HG03064 (cell line): Measurements from ENCODE around the gene HDAC10.
"Not testable (repeated sequence)": the region's sequence is repeated elsewhere in the genome, so short reads cannot be mapped to it uniquely, and the experiment has no call there.

Experiments used
- ATAC-seq: cut with Tn5 transposase; IDR thresholded peaks from one replicate; pipeline ENCODE4 v1.9.1; 2021; ENCODE audit warnings: low read depth; ENCODE audit not compliant: unreplicated experiment

Gene HDAC10

DNA sequence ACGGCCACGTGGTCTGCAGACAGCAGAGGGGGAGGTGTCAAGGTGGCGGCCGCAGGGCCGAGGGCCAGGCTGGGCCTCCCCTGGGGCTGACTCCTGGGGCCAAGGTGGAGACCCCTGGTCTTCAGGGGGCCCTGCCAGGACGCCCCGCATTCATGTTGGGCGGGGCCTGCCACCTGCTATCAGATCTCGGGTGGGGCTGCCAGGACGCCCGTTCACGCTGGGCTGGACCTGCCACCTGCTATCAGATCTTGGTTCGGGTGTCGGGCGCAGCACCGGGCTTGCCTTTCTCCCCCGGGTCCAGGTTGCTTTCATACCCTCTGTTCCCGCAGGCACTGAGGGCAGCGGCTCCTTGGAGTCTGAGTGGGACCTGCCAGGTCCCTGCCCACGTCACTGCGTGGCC is 35.2 kb upstream of the HDAC10 start:
- no peak for ATAC-seq

DNA sequence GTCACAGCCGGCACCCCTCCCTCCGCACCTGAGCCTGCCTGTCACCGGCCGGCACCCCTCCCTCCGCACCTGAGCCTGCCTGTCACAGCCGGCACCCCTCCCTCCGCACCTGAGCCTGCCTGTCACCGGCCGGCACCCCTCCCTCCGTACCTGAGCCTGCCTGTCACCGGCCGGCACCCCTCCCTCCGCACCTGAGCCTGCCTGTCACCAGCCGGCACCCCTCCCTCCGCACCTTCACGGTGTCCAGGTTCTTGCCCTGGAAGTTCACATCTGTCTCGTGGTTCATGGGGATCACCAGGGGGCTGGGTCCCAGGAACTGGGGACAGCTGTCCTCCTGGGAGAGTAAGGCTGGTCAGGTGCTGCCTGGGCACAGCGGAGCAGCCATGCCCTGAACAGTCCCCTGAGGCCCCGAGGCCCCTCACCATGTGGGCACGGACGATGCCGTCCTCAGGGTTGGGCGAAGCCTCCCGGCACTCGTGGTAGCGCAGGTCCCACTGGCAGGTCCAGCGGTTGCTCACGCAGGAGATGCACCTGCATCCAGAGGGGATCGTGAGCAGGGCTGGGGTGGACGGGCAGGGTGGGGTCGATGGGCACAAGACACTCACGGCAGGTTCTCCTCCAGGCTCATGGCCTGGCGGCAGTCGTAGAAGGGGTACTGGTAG is 34.6 kb upstream of the HDAC10 start:
- no peak for ATAC-seq

GRCh38 chr22:50284479-50284878 is 33.4 kb upstream of the HDAC10 start:
- no peak for ATAC-seq

GRCh38 chr22:50283821-50284220 is 32.8 kb upstream of the HDAC10 start:
- ATAC-seq: no peak

- no peak for ATAC-seq
These were observed 31.5 kb upstream of the HDAC10 start for GRCh38 chr22:50282361-50283155.

DNA sequence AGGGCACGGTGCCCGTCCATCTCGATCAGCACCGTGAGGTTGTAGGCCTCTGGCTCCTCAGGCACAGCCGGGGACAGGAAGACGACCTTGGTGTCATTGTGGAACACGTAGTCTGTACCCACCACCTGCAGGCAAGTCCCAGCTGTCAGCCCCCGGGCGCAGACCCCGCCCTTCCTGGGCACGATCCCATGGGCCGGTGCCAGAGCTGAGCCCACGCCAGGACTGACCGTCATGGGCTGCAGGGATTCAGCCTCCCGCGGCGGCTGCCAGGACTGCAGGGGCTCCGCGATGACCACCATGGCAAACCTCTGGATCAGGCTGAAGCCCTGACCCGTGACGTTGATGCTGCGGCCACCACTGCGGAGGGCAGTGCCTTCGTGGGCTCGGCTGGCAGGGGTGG is 30.9 kb upstream of the HDAC10 start:
- ATAC-seq: no peak

DNA sequence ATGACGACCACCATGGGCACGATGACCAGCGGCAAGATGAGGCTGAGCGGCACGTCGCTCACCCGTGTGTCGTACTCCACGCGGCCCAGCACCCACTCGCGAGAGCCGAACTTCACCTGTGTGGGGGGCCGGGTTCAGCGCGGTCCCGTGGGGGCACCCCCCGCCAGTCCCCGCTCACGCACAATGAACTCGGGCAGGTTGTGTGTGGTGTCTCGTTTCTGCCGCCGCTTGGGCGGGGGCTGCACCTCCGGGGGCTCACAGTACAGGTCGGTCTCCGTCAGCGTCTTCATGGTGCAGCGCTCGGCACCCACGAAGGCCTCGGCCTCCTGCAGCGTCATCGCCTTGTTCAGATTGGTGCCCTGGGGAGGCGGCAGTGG is 30.3 kb upstream of the HDAC10 start:
- no peak for ATAC-seq

- no peak for ATAC-seq
These were observed 29.8 kb upstream of the HDAC10 start for GRCh38 chr22:50280708-50281383.

GRCh38 chr22:50280022-50280707 is 29.1 kb upstream of the HDAC10 start:
- no peak for ATAC-seq

GRCh38 chr22:50278956-50279619 is 28.0 kb upstream of the HDAC10 start:
- ATAC-seq: no peak

DNA sequence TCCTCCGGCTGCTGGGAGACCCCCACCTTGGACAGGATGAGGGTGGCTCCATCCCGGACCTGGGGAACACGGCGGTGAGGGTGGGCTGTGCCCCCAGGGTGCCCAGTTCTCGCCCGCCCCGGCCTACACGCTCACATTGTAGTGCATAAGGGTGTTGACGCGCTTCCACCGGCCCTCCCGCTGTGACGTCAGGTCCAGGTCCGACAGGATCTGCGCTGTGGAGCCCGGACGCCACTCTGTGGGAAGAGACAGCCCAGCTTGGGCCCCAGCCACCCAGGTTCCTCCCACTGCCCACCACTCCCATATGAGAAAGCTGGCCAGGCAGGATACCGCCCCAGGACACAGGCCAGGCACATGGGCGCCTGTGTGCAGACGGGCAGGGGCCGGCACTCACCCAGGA is 27.4 kb upstream of the HDAC10 start:
- no peak for ATAC-seq

DNA sequence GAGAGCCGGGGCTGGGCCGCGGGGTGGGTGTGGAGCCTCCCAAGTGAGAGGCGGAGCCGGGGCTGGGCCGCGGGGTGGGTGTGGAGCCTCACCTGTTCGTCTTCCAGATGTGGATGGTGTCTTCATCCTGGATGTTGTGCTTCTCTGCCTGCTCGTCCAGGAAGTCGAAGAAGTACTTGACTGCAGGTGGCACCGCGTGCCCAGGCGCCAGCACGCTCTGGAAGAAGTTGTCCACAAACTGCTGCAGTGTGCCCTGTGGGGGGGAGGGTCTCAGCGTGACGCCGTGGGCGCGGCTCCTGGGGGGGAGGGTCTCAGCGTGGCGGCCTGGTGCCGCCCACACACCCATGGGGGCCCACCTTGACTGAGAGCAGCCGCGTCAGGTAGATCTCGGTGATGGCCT is 26.7 kb upstream of the HDAC10 start:
- no peak for ATAC-seq

DNA sequence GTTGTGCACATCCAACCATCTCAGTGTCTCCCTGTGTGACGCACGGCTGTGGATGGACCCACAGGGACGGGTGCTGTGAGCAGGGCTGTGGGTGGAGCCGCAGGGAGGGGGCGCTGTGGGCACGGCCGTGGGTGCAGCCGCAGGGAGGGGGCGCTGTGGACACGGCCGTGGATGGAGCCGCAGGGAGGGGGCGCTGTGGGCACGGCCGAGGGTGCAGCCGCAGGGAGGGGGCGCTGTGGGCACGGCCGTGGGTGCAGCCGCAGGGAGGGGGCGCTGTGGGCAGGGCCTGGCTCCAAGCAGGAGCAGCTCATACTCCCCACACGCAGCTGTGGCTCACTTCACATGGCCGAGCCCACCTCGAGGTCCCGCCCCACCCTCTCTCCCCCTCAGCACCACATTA is 25.1 kb upstream of the HDAC10 start:
- ATAC-seq: no peak

GRCh38 chr22:50275181-50276055 is 24.4 kb upstream of the HDAC10 start:
- ATAC-seq: no peak

- no peak for ATAC-seq
These were observed 23.7 kb upstream of the HDAC10 start for GRCh38 chr22:50274771-50275170.

- no peak for ATAC-seq
These were observed 23.2 kb upstream of the HDAC10 start for GRCh38 chr22:50274311-50274710.

DNA sequence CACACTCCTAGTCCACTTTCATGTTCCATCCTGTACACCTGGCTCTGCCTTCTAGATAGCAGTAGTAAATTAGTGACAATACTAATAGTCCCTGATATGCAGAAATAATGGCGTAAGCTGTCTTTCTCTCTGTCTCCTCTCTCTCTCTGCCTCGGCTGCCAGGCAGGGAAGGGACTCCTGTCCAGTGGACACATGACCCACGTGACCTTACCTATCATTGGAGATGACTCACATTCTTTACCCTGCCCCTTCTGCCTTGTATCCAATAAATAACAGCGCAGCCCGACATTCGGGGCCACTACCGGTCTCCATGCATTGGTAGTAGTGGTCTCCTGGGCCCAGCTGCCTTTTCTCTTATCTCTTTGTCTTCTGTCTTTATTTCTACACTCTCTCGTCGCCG is 22.7 kb upstream of the HDAC10 start:
- ATAC-seq: not testable (repeated sequence)

DNA sequence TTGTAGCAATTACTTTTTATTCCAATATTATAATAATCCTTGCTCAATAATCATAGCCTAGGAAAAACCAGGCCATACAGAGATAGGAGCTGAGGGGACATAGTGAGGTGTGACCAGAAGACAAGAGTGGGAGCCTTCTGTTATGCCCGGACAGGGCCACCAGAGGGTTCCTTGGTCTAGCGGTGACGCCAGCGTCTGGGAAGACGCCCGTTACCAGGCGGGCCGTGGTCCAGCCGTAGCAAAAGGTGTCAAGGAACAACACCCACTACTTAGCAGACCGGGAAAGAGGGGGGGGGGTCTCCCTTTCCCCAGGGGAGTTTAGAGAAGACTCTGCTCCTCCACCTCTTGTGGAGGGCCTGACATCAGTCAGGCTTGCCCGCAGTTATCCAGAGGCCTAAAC is 22.3 kb upstream of the HDAC10 start:
- ATAC-seq: not testable (repeated sequence)

DNA sequence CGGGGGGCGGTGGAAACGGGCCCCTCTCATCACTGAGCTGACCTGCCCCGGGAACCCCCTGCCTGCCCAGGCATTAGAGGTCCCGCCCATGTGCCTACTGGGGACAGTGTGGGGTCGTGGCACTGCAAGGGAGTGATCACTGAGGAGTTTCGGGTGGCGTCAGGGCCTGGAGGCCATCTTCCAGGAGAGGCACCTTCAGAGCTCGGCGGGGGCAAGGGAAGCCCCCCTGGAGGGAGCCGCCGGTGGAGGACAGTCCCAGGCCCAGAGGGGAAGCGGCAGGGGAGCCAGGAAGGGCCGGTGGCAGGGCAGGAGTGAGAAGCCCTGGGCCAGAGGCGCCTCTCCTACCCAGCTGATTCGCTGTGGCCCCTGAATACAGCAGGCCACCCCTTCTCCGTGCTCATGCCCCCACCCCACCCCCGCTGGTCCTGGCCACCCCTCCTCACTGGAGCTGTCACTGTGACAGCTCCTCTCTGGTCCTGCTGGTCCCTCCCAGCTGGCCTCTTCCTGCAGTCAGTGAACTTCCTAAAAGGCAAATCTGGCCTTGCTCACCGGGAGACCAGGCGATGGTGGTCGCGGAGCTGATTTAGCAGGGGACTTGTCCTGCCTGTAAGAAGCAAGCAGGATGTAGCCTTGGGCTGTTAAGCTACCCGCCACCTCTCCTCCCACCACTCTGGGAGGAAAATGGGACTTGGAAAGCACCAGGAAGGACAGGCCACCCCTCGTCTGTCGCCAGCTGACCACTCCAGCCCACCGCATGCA is 21.2 kb upstream of the HDAC10 start:
- no peak for ATAC-seq
